H1 (cell line): ENCODE results near the gene TMSB10. TPM values are rescaled to one million over a fixed set of nuclear protein-coding genes. Genes with fewer than 3 reads are reported as not detected.

Experiments used
- CHD7 ChIP-seq: fragments of 300-600 bp; sonication (generic); IDR thresholded peaks from 2 replicates; pipeline ENCODE4 v1.7.1; 2012; ENCODE audit warnings: low read length, moderate library complexity, mild to moderate bottlenecking, inconsistent platforms; ENCODE audit not compliant: insufficient replicate concordance
- polyA plus RNA-seq, 7 experiments: library from polyadenylated mRNA; depleted of rRNA in 3 of 7; stranded (reverse) in 5 of 7; unstranded in 2 of 7; fragments of >200 nt in 5 of 7; fragments of 200-250 nt in 2 of 7; gene quantifications; 1 replicate in 5 of 7; 2 replicates in 1 of 7; 4 replicates in 1 of 7; pipeline versions ENCODE4 v1.2.1 to v1.2.3, GENCODE V29; 2011 to 2013; ENCODE audit warnings: missing spikeins in 2 of 7, mixed read lengths in 2 of 7
- total RNA-seq: library from RNA; stranded (reverse); fragmentation: NEBNext Ultra II Directional; extraction: Animal tissue kit (Norgen Biotek cat#: 25700); gene quantifications from 2 replicates; pipeline ENCODE4 v1.2.1, GENCODE V29; 2021

The TMSB10 gene
- total and polyA plus RNA-seq, 2 of the 8 experiments (the other 6 are each of a cell fraction or from before 2014, with no cell fraction given) = 593 to 1,075 TPM

GRCh38 chr2:84908948-84909713, 3.7 kb downstream of the TMSB10 start (continued):
- no peak for TF ChIP-seq CHD7
